Liver (tissue), 9 donors: Measurements from ENCODE around the gene RAD51C. TPM values are rescaled to one million over a fixed set of nuclear protein-coding genes. Genes with fewer than 3 reads are reported as not detected.

ENCODE experiments used
- DNase-seq: peaks from one replicate; pipeline ENCODE4 v3.0.0-alpha.2; 2017; ENCODE audit warnings: low spot score
- H3K27ac ChIP-seq, 2 donors: one replicate each; pipeline ENCODE4 v1.7.0; 2013; ENCODE audit warnings: inconsistent platforms in 2 of 2, low read length in 2 of 2, control low read depth in 1 of 2, low read depth in 1 of 2, mild to moderate bottlenecking in 1 of 2
- H3K27me3 ChIP-seq, 4 donors: one replicate each; pipeline versions ENCODE4 v1.6.1 to v1.7.0; 2013; ENCODE audit warnings: low read length in 3 of 4, inconsistent platforms in 1 of 4, mild to moderate bottlenecking in 1 of 4, moderate library complexity in 1 of 4; ENCODE audit not compliant: control insufficient read depth in 4 of 4, insufficient read depth in 4 of 4
- H3K36me3 ChIP-seq, 4 donors: one replicate each; pipeline versions ENCODE4 v1.6.1 to v1.7.0; 2013; ENCODE audit warnings: low read length in 3 of 4, mild to moderate bottlenecking in 3 of 4, low read depth in 1 of 4, moderate library complexity in 1 of 4; ENCODE audit not compliant: control insufficient read depth in 4 of 4, insufficient read depth in 3 of 4
- H3K4me1 ChIP-seq, 4 donors: one replicate each; pipeline versions ENCODE4 v1.6.1 to v1.7.0; 2013; ENCODE audit warnings: low read length in 3 of 4, mild to moderate bottlenecking in 3 of 4, moderate library complexity in 1 of 4; ENCODE audit not compliant: control insufficient read depth in 4 of 4, insufficient read depth in 4 of 4
- H3K4me3 ChIP-seq, 3 donors: one replicate each; pipeline versions ENCODE4 v1.6.1 to v1.7.0; 2013; ENCODE audit warnings: low read length in 3 of 3, control low read depth in 1 of 3, low read depth in 1 of 3, mild to moderate bottlenecking in 1 of 3
- H3K9ac ChIP-seq, 2 donors: one replicate each; pipeline ENCODE4 v1.7.0; 2013; ENCODE audit warnings: low read length in 2 of 2, mild to moderate bottlenecking in 2 of 2, moderate library complexity in 2 of 2, control low read depth in 1 of 2, low read depth in 1 of 2
- H3K9me3 ChIP-seq, 4 donors: one replicate each; pipeline versions ENCODE4 v1.6.1 to v1.7.0; 2013; ENCODE audit warnings: low read length in 3 of 4; ENCODE audit not compliant: control insufficient read depth in 4 of 4
- EGR1 ChIP-seq, 2 donors: IDR thresholded peaks; 2 replicates each; pipeline ENCODE4 v1.6.1; 2016 to 2018; ENCODE audit warnings: antibody characterized with exemption in 2 of 2, low read depth in 2 of 2
- FOXA1 ChIP-seq: IDR thresholded peaks from 2 replicates; pipeline ENCODE4 v1.6.1; 2016; ENCODE audit warnings: antibody characterized with exemption
- FOXA2 ChIP-seq: IDR thresholded peaks from 2 replicates; pipeline ENCODE4 v1.6.1; 2016; ENCODE audit warnings: antibody characterized with exemption
- GABPA ChIP-seq, 2 donors: IDR thresholded peaks in 1 of 2; conservative IDR thresholded peaks in 1 of 2; 2 replicates each; pipeline ENCODE4 v1.6.1; 2016; ENCODE audit warnings: antibody characterized with exemption in 2 of 2, mild to moderate bottlenecking in 1 of 2, moderate library complexity in 1 of 2
- HNF4A ChIP-seq, 2 donors: conservative IDR thresholded peaks; 2 replicates each; pipeline ENCODE4 v1.6.1; 2016; ENCODE audit warnings: antibody characterized with exemption in 2 of 2, mild to moderate bottlenecking in 2 of 2
- HNF4G ChIP-seq: IDR thresholded peaks from 2 replicates; pipeline ENCODE4 v1.6.1; 2016; ENCODE audit warnings: antibody characterized with exemption
- JUND ChIP-seq, 2 donors: IDR thresholded peaks; 2 replicates each; pipeline ENCODE4 v1.6.1; 2016; ENCODE audit warnings: antibody characterized with exemption in 2 of 2
- NR2F2 ChIP-seq: IDR thresholded peaks from 2 replicates; pipeline ENCODE4 v1.6.1; 2016; ENCODE audit warnings: antibody characterized with exemption
- RAD21 ChIP-seq, 2 donors: IDR thresholded peaks; 2 replicates each; pipeline ENCODE4 v1.6.1; 2016; ENCODE audit warnings: antibody characterized with exemption in 2 of 2, mild to moderate bottlenecking in 2 of 2
- RXRA ChIP-seq, 2 donors: IDR thresholded peaks; 2 replicates each; pipeline ENCODE4 v1.6.1; 2017 to 2018; ENCODE audit warnings: antibody characterized with exemption in 2 of 2, mild to moderate bottlenecking in 1 of 2
- SP1 ChIP-seq: IDR thresholded peaks from 2 replicates; pipeline ENCODE4 v1.6.1; 2018; ENCODE audit warnings: antibody characterized with exemption, mild to moderate bottlenecking
- TAF1 ChIP-seq: conservative IDR thresholded peaks from 2 replicates; pipeline ENCODE4 v1.6.1; 2016; ENCODE audit warnings: antibody characterized with exemption, mild to moderate bottlenecking
- YY1 ChIP-seq: IDR thresholded peaks from 2 replicates; pipeline ENCODE4 v1.6.1; 2016; ENCODE audit warnings: antibody characterized with exemption, mild to moderate bottlenecking
- WGBS: extraction: QIAGEN DNeasy Blood & Tissue Kit; methylation state at CpG from one replicate; pipeline ENCODE4 v1.1.7; 2013; 5-methylcytosine and 5-hydroxymethylcytosine counted together
- polyA plus RNA-seq, 2 donors: library from polyadenylated mRNA; stranded (reverse) in 1 of 2; unstranded in 1 of 2; fragments of 200-250 nt in 1 of 2; fragments of >200 nt in 1 of 2; fragmentation: Nextera tagmentation in 1 of 2; extraction: Ambion mirVana in 1 of 2; gene quantifications; one replicate each; pipeline versions ENCODE4 v1.2.1 to v1.2.3, GENCODE V29; 2013 to 2015
- total RNA-seq, 2 donors: library from RNA; depleted of rRNA; stranded (reverse); fragments of >200 nt; gene quantifications; one replicate each; pipeline ENCODE4 v1.2.3, GENCODE V29; 2014
- TF ChIP-seq, protein P1 (sequence below): IDR thresholded peaks from 2 replicates; pipeline ENCODE4 v1.6.1; 2016; ENCODE audit warnings: antibody characterized with exemption
- TF ChIP-seq, protein P2 (sequence below): IDR thresholded peaks from 2 replicates; pipeline ENCODE4 v1.6.1; 2016; ENCODE audit warnings: antibody characterized with exemption
- TF ChIP-seq, protein P3 (sequence below): fragments of 150-350 bp; IDR thresholded peaks from 2 replicates; pipeline ENCODE4 v1.5.1; 2017; ENCODE audit warnings: improper control_type of control experiment, low read depth, low read length; ENCODE audit not compliant: missing input control
- TF ChIP-seq, protein P4 (sequence below): IDR thresholded peaks from 2 replicates; pipeline ENCODE4 v1.6.1; 2016; ENCODE audit warnings: antibody characterized with exemption, mild to moderate bottlenecking
- TF ChIP-seq, protein P5 (sequence below): IDR thresholded peaks from 2 replicates; pipeline ENCODE4 v1.6.1; 2016; ENCODE audit warnings: antibody characterized with exemption
- donor health status: healthy.
- donor health status: healthy.
- donor health status: healthy.
- donor health status: healthy.
- donor health status: healthy.

Gene RAD51C
- total and polyA plus RNA-seq, 4 donors = 6.9 to 22.2 (median 12.5) TPM

- H3K4me3 ChIP-seq = no peak overlapping the region
- no peaks in the 10 kb centered on the region for H3K4me1 ChIP-seq
- H3K9me3 ChIP-seq = no peaks in the 10 kb centered on the region
- TF ChIP-seq RAD21 (IDR thresholded peaks at IDR 0.05) = no peak
- TF ChIP-seq, protein P1, sequence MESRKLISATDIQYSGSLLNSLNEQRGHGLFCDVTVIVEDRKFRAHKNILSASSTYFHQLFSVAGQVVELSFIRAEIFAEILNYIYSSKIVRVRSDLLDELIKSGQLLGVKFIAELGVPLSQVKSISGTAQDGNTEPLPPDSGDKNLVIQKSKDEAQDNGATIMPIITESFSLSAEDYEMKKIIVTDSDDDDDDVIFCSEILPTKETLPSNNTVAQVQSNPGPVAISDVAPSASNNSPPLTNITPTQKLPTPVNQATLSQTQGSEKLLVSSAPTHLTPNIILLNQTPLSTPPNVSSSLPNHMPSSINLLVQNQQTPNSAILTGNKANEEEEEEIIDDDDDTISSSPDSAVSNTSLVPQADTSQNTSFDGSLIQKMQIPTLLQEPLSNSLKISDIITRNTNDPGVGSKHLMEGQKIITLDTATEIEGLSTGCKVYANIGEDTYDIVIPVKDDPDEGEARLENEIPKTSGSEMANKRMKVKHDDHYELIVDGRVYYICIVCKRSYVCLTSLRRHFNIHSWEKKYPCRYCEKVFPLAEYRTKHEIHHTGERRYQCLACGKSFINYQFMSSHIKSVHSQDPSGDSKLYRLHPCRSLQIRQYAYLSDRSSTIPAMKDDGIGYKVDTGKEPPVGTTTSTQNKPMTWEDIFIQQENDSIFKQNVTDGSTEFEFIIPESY = no peak
- no peak overlapping the region for H3K27ac ChIP-seq
- H3K36me3 ChIP-seq = peaks cover 1 to 8% (median 5%) of the 10 kb centered on the region in 4 donors
- no peak for DNase-seq
- H3K9ac ChIP-seq = no peak overlapping the region
- H3K27me3 ChIP-seq = no peaks in the 10 kb centered on the region
- 94% methylated on average over 2 of the region's 2 CpGs for WGBS
Observed at GRCh38 chr17:58703916-58704286, 11.5 kb downstream of the RAD51C start.

DNA sequence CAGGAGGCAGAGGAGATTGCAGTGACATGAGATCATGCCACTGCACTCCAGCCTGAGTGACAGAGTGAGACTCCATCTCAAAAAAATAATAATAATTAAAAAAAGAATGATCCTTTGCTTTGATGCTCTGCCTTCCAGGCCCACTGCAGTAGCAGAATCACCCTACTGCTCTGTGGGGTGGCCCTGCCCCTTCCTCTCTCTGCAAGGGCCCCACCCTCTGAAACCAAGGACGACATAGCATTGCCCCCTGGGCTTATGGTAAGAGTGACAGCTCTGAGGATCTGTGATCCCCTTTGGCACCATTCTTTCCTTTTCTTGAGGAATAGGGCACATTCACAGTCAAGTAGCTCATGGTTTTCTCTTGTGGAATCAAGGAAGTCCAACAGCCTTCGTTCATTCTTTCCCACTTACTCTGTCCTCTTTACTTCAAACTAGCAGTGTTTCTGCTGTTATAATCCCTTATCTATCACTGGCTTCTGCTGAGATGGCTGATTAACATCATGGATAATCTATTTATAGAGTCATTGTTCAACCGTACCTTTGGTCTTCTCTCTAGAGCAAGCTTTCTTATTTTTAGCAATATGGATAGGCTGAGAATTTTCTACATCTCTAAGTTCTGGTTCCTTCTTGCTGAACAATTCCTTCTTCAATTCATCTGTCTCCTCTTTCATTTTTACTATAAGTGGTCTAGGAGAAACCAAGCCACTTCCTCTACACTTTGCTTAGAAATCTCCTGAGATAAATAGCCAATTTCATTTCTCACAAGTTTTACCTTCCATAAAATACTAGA lies 14.1 kb downstream of the RAD51C start:
- no peaks in the 10 kb centered on the region for H3K27me3 ChIP-seq
- peaks cover 1 to 6% (median 4%) of the 10 kb centered on the region in 4 donors for H3K36me3 ChIP-seq
- no peak overlapping the region for H3K27ac ChIP-seq
- no peaks in the 10 kb centered on the region for H3K9me3 ChIP-seq
- no peak for TF ChIP-seq HNF4A (conservative IDR thresholded peaks at IDR 0.05)
- TF ChIP-seq, protein P2, sequence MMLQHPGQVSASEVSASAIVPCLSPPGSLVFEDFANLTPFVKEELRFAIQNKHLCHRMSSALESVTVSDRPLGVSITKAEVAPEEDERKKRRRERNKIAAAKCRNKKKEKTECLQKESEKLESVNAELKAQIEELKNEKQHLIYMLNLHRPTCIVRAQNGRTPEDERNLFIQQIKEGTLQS = no peak
- TF ChIP-seq, protein P3, sequence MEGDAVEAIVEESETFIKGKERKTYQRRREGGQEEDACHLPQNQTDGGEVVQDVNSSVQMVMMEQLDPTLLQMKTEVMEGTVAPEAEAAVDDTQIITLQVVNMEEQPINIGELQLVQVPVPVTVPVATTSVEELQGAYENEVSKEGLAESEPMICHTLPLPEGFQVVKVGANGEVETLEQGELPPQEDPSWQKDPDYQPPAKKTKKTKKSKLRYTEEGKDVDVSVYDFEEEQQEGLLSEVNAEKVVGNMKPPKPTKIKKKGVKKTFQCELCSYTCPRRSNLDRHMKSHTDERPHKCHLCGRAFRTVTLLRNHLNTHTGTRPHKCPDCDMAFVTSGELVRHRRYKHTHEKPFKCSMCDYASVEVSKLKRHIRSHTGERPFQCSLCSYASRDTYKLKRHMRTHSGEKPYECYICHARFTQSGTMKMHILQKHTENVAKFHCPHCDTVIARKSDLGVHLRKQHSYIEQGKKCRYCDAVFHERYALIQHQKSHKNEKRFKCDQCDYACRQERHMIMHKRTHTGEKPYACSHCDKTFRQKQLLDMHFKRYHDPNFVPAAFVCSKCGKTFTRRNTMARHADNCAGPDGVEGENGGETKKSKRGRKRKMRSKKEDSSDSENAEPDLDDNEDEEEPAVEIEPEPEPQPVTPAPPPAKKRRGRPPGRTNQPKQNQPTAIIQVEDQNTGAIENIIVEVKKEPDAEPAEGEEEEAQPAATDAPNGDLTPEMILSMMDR = no peak
- TF ChIP-seq NR2F2 = no peak
- no peak for TF ChIP-seq EGR1 (IDR thresholded peaks at IDR 0.05; ENCODE audit: low read depth in 2 of 2)
- TF ChIP-seq GABPA (IDR thresholded peaks at IDR 0.05 in 1 of 2, conservative IDR thresholded peaks at IDR 0.05 in 1 of 2) = no peak
- TF ChIP-seq TAF1 = no peak
- TF ChIP-seq, protein P4, sequence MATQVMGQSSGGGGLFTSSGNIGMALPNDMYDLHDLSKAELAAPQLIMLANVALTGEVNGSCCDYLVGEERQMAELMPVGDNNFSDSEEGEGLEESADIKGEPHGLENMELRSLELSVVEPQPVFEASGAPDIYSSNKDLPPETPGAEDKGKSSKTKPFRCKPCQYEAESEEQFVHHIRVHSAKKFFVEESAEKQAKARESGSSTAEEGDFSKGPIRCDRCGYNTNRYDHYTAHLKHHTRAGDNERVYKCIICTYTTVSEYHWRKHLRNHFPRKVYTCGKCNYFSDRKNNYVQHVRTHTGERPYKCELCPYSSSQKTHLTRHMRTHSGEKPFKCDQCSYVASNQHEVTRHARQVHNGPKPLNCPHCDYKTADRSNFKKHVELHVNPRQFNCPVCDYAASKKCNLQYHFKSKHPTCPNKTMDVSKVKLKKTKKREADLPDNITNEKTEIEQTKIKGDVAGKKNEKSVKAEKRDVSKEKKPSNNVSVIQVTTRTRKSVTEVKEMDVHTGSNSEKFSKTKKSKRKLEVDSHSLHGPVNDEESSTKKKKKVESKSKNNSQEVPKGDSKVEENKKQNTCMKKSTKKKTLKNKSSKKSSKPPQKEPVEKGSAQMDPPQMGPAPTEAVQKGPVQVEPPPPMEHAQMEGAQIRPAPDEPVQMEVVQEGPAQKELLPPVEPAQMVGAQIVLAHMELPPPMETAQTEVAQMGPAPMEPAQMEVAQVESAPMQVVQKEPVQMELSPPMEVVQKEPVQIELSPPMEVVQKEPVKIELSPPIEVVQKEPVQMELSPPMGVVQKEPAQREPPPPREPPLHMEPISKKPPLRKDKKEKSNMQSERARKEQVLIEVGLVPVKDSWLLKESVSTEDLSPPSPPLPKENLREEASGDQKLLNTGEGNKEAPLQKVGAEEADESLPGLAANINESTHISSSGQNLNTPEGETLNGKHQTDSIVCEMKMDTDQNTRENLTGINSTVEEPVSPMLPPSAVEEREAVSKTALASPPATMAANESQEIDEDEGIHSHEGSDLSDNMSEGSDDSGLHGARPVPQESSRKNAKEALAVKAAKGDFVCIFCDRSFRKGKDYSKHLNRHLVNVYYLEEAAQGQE = no peak
- no peak for TF ChIP-seq HNF4G
- TF ChIP-seq SP1 = no peak
- TF ChIP-seq FOXA1 = no peak
- no peak for TF ChIP-seq JUND (IDR thresholded peaks at IDR 0.05)
- TF ChIP-seq, protein P5, sequence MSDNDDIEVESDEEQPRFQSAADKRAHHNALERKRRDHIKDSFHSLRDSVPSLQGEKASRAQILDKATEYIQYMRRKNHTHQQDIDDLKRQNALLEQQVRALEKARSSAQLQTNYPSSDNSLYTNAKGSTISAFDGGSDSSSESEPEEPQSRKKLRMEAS = no peak
- TF ChIP-seq YY1 = no peak
- no peak for TF ChIP-seq RXRA (IDR thresholded peaks at IDR 0.05)
- TF ChIP-seq, protein P1 = no peak
- no peak for TF ChIP-seq FOXA2
- TF ChIP-seq RAD21 (IDR thresholded peaks at IDR 0.05) = no peak
- 85% methylated on average over 3 of the region's 3 CpGs for WGBS
- H3K4me3 ChIP-seq = no peak overlapping the region
- DNase-seq = no peak
- no peak overlapping the region for H3K9ac ChIP-seq
- H3K4me1 ChIP-seq = no peaks in the 10 kb centered on the region
